Lower leg skin (tissue), 4 donors: ENCODE measurements around the gene EIF5A2. TPM values are rescaled to one million over a fixed set of nuclear protein-coding genes. Genes with fewer than 3 reads are reported as not detected.

Source experiments
- DNase-seq, 2 donors: peaks; one replicate each; pipeline ENCODE4 v3.0.0-alpha.2; 2019; ENCODE audit warnings: low spot score in 2 of 2
- H3K4me3 ChIP-seq: fragments of 200-600 bp; sonication (generic); 2 replicates; pipeline ENCODE4 v1.5.1; 2017; ENCODE audit warnings: mild to moderate bottlenecking, low read depth; ENCODE audit not compliant: poor library complexity, severe bottlenecking
- POLR2A ChIP-seq, 2 donors: fragments of 450-650 bp; IDR thresholded peaks; one replicate each; pipeline ENCODE4 v1.6.1; 2016 to 2017; ENCODE audit warnings: antibody characterized with exemption in 2 of 2, mild to moderate bottlenecking in 1 of 2, moderate library complexity in 1 of 2
- WGBS, 2 donors: methylation state at CpG; one replicate each; pipeline ENCODE4 v1.1.5; 2018; 5-methylcytosine and 5-hydroxymethylcytosine counted together
- intact Hi-C: fragments of 100-400 bp; cut with DNase I; formaldehyde crosslinking; loops from one replicate; pipeline ENCODE4 v1.15.0; 2023; ENCODE audit warnings: low total_unique reads
- total RNA-seq, 4 donors: library from RNA; depleted of rRNA; stranded (reverse); fragments of >200 nt; gene quantifications; one replicate each; pipeline ENCODE4 v1.1.0, GENCODE V29; 2016
- TF ChIP-seq, protein P1 (sequence below), 3 donors: fragments of 450-650 bp; IDR thresholded peaks; one replicate each; pipeline ENCODE4 v1.5.1; 2016; ENCODE audit warnings: antibody characterized with exemption in 3 of 3, mild to moderate bottlenecking in 3 of 3, moderate library complexity in 2 of 3

The EIF5A2 gene
- total RNA-seq, 4 donors from 2014 or later = 2.5 to 7.3 (median 3.5) TPM

DNA sequence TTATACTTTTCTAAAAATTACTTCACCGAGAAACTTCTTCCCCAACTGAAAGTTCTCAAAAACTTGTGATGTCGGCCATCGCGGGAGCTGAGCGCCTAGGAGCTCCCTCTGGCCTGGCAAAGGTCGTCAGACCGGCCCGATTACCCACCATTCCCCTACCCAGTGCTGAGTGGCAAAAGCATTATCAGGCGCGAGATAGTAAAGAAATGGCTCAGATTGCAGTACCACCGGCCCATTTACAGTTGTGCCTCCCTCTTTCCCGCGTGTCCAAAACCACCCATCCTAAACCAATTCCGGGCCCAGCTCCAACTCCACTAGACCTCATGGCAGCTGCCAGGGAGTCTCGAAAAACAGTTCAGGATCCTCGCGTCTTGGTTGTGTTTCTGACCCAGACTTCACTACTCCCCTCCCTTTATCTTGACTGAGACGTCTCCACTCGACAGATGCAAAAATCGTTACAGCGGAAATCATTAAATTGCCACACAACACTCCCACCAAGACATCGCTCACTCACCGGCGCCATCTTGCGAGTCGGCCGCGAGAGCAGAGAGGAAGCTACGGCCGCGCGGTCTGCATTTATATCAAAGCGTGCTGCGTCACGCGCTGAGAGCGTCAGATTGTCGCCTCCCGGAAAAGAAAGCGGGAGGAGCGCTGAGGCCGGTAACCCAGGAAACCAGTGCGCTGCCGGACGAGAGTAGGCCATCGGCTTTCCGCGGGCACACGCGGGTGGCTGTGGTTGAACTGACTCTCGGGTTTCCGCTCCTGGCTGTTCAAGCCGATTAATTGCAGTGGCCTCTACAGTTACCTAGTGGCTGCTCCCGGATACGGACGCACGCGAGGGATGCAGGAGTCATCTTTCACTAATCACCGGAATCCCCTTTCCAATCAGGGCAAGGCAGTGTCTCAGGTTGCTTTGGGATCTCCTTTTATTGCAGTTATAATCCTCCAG is 38.5 kb downstream of the EIF5A2 start, which contains the start of gene RPL22L1:
TSS of gene RPL22L1 (minus strand) at position 551 of the 949 bp plus-strand sequence. CDS start at position 523, 28 bp downstream.
- H3K4me3 ChIP-seq = peak within 1 kb of the TSS; percentile 49
- peak; percentile 92 to 99 for DNase-seq
- TF ChIP-seq, protein P1, sequence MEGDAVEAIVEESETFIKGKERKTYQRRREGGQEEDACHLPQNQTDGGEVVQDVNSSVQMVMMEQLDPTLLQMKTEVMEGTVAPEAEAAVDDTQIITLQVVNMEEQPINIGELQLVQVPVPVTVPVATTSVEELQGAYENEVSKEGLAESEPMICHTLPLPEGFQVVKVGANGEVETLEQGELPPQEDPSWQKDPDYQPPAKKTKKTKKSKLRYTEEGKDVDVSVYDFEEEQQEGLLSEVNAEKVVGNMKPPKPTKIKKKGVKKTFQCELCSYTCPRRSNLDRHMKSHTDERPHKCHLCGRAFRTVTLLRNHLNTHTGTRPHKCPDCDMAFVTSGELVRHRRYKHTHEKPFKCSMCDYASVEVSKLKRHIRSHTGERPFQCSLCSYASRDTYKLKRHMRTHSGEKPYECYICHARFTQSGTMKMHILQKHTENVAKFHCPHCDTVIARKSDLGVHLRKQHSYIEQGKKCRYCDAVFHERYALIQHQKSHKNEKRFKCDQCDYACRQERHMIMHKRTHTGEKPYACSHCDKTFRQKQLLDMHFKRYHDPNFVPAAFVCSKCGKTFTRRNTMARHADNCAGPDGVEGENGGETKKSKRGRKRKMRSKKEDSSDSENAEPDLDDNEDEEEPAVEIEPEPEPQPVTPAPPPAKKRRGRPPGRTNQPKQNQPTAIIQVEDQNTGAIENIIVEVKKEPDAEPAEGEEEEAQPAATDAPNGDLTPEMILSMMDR (IDR thresholded peaks at IDR 0.05) = no peak
- peak in 1 of 2 donors; percentile 44 for TF ChIP-seq POLR2A (IDR thresholded peaks at IDR 0.05)
- intact Hi-C loops = no loop called here
- 1% methylated on average over 57 to 59 of the region's 59 CpGs for WGBS, 2 donors

DNA sequence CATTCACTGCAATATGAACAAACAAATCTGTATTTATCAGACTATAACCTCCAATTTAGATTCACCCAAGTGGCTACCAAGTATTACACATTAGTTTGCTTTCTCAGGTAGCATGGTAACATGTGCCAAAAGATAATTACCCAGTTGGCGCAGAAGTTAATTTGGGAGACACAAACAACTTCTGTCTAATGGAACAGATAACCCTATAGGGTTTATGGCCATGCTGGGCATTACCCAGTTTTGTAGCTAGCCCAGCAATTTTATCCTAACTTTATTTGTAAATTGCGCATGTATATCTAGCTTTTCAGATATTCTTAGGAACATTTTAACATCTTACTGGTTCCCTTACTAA is 39.2 kb downstream of the EIF5A2 start:
- H3K4me3 ChIP-seq = peak overlapping the region; percentile 49
- WGBS, 2 donors = 14 to 17% methylated on average over 2 of the region's 2 CpGs
- intact Hi-C loops = no loop called here
- no peak for DNase-seq
- TF ChIP-seq, protein P1 (IDR thresholded peaks at IDR 0.05) = no peak
- no peak for TF ChIP-seq POLR2A (IDR thresholded peaks at IDR 0.05)

DNA sequence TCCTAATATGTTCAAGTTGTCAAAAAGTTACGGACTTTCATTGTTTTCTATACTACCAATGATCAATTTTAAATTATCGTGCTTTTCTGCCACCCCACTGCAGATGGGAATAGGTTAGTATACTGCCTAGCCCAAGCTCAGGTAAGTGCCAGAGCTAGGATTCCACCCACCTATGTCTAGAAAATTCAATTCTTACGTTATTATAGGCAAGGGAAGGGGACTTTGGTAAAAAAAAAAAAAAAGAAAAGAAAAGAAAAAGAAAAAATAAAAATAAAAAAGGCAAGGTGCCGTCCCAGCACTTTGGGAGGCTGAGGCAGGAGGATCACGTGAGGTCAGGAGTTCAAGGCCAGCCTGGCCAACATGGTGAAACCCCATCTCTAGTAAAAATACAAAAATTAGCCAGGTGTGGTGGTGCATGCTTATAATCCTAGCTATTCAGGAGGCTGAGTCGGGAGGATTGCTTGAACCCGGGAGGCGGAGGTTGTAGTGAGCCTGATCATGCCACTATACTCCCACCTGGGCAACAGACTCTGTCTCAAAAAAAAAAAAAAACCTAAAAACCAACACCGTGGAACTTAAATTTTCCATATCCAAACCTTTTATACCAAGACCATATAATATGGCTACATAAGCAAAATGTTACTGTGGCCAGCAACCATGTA is 39.7 kb downstream of the EIF5A2 start:
- intact Hi-C loops = no loop called here
- DNase-seq = no peak
- TF ChIP-seq, protein P1 (IDR thresholded peaks at IDR 0.05) = no peak
- TF ChIP-seq POLR2A (IDR thresholded peaks at IDR 0.05) = no peak
- H3K4me3 ChIP-seq = no peak overlapping the region
- WGBS, 2 donors = 78 to 85% methylated on average over 9 of the region's 9 CpGs

DNA sequence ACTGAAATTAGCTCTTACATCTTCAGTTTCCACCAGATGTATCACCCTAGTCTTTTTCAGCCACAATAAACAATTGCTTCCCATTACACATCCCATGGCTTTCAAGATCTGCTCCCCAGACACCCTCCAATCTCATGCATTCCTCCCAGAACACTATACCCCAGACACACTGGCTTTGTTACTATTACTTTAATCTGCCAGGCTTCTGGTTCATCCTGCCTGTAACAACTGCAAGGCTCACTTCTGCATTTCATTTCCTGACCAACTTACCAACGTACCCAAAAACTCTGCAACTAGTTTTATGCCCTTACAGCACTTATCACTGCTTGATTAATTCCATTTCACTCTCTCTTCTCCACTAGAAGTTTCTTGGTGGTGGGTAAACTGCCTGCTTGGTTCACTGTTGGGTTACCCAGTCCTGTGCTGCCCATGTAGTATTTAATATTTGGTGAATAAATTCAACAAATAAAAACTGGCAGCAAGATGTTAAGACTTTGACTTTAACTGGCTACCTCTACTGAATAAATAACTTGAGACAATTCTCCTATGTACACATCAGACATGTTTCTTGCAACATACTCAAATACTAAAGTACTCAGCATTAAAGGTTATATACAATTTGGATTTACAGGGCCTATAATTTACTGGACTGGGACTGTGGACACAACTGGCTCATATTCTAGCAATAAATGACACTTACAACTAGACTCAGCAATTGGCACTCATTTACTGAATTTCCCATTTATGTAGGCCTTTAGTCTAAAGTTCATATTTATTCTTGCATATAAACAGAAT is 41.1 kb downstream of the EIF5A2 start:
- DNase-seq = no peak
- intact Hi-C loops = no loop called here
- WGBS, 2 donors = 44 to 45% methylated on average over 1 of the region's 1 CpG
- TF ChIP-seq, protein P1 (IDR thresholded peaks at IDR 0.05) = no peak
- TF ChIP-seq POLR2A (IDR thresholded peaks at IDR 0.05) = no peak
- no peak overlapping the region for H3K4me3 ChIP-seq

DNA sequence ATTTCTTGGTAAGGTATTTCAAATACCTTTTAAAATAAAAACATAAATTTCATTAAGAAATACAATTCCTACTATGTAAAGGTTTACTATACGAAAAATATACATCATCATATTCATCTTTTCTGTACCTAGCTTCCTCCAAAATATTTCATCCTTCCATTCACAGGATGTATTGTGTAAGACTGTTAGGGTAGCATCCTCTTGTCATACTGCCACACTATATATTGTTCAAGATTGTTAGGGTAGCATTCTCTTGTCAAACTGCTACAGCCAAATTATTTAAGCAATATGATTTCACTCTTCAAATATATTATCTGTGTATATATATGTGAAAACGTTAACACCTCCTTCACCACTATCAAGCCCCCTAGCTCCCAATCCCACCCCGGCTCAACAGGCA is 41.9 kb downstream of the EIF5A2 start:
- DNase-seq = no peak
- TF ChIP-seq, protein P1 (IDR thresholded peaks at IDR 0.05) = no peak
- TF ChIP-seq POLR2A (IDR thresholded peaks at IDR 0.05) = no peak
- intact Hi-C loops = no loop called here
- H3K4me3 ChIP-seq = no peak overlapping the region
- 88% methylated on average over 3 of the region's 3 CpGs for WGBS, 2 donors
